GM23248 (cell line): ENCODE results near the gene VPS8.

Experiments
- EZH2 ChIP-seq: fragments of 200-600 bp; sonication (generic); IDR thresholded peaks from 2 replicates; pipeline ENCODE4 v1.6.1; 2018; ENCODE audit warnings: antibody characterized with exemption, mild to moderate bottlenecking; ENCODE audit not compliant: insufficient read depth, poor library complexity, severe bottlenecking
- EZH2phosphoT487 ChIP-seq: fragments of 200-600 bp; sonication (generic); IDR thresholded peaks from 2 replicates; pipeline ENCODE4 v1.6.1; 2018; ENCODE audit warnings: antibody characterized with exemption, moderate library complexity, mild to moderate bottlenecking, low read depth; ENCODE audit not compliant: insufficient read depth

DNA sequence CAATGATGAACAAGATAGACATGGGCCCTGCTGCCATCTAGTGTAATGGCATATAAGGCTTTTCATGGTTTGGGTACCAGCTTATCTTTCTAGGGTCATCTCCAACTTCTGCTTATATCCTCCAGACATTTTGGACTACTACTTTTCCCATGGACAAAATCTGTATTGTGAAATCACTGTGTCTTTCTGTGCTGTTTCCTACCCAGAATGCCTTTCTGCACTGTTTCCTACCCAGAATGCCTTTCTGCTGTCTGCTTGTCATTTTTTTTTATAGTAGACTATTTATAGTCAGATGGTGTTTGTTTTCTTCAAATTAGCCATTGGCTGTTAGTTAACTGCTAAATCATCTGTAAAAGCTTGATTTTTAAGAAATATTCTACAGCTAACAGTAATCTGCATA, 20.1 kb downstream of the VPS8 start:
- no peak for TF ChIP-seq EZH2
- no peak for TF ChIP-seq EZH2phosphoT487
